ENCODE results near the gene CLBA1.
"Not testable (repeated sequence)": the region's sequence is repeated elsewhere in the genome, so short reads cannot be mapped to it uniquely, and the experiment has no call there.

Gene CLBA1

DNA sequence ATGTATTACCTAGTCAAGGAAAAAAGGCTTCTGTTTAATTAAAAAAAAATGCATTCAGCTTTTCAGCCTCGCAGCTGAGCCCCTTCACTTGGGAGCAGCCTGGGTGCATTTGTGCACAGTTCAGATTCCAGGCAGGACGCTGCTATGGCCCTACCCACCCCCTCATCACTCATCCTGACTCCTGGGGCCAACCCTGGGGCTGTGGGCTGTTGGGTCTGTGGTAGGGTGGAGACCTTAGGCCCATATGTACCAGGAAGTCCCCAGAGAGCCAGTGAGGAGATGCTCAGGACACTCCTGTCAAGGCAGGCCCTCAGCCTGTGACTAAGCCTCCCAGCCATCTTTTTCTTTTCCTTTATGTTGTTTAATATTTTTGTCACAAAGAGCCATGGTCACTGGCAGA, 44.6 kb downstream of the CLBA1 start:
- no peak for TF ChIP-seq EZH2 (optimal IDR thresholded peaks at IDR 0.05; ENCODE audit: low read depth, low read length)
- TF ChIP-seq, protein P1, sequence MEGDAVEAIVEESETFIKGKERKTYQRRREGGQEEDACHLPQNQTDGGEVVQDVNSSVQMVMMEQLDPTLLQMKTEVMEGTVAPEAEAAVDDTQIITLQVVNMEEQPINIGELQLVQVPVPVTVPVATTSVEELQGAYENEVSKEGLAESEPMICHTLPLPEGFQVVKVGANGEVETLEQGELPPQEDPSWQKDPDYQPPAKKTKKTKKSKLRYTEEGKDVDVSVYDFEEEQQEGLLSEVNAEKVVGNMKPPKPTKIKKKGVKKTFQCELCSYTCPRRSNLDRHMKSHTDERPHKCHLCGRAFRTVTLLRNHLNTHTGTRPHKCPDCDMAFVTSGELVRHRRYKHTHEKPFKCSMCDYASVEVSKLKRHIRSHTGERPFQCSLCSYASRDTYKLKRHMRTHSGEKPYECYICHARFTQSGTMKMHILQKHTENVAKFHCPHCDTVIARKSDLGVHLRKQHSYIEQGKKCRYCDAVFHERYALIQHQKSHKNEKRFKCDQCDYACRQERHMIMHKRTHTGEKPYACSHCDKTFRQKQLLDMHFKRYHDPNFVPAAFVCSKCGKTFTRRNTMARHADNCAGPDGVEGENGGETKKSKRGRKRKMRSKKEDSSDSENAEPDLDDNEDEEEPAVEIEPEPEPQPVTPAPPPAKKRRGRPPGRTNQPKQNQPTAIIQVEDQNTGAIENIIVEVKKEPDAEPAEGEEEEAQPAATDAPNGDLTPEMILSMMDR (IDR thresholded peaks at IDR 0.05; ENCODE audit: low read length) = no peak
- no peak for DNase-seq
- Histone ChIP-seq H2AFZ (ENCODE audit: low read length) (no peak overlapping the region), H3K9me3 (replicated peaks; ENCODE audit: insufficient read depth, low read length) (no peaks in the 10 kb centered on the region), H3K79me2 (ENCODE audit: low read length) (no peaks in the 10 kb centered on the region), H3K9ac (ENCODE audit: low read length) (no peak overlapping the region), H3K4me2 (ENCODE audit: low read depth, low read length) (no peak overlapping the region), H3K9me2 (replicated peaks; ENCODE audit: insufficient read depth, low read length) (no peaks in the 10 kb centered on the region), H3K4me3 (ENCODE audit: low read length) (no peak overlapping the region), H3K36me3 (replicated peaks; ENCODE audit: insufficient read depth, low read length) (no peaks in the 10 kb centered on the region), H3K27ac (ENCODE audit: low read length) (no peak overlapping the region), H3K4me1 (ENCODE audit: low read length) (0 out of 2 replicates have a peak, but pooled peaks cover 5% of the 10 kb centered on the region), H3F3A (ENCODE audit: insufficient read depth, low read length) (no peaks in the 10 kb centered on the region), H3K27me3 (replicated peaks; ENCODE audit: insufficient read depth, low read length) (no peaks in the 10 kb centered on the region; the same call in 1 of the 2 replicates), H4K20me1 (ENCODE audit: insufficient read depth, low read length) (no peaks in the 10 kb centered on the region)

- Histone ChIP-seq H4K20me1 (ENCODE audit: insufficient read depth, low read length) (no peaks in the 10 kb centered on the region), H3K9me3 (replicated peaks; ENCODE audit: insufficient read depth, low read length) (no peaks in the 10 kb centered on the region), H3F3A (ENCODE audit: insufficient read depth, low read length) (no peaks in the 10 kb centered on the region), H3K27me3 (replicated peaks; ENCODE audit: insufficient read depth, low read length) (no peaks in the 10 kb centered on the region; the same call in 1 of the 2 replicates), H3K4me1 (ENCODE audit: low read length) (0 out of 2 replicates have a peak, but pooled peaks cover 5% of the 10 kb centered on the region), H3K4me2 (ENCODE audit: low read depth, low read length) (no peak overlapping the region), H3K36me3 (replicated peaks; ENCODE audit: insufficient read depth, low read length) (no peaks in the 10 kb centered on the region), H3K4me3 (ENCODE audit: low read length) (no peak overlapping the region), H3K79me2 (ENCODE audit: low read length) (no peaks in the 10 kb centered on the region), H3K9me2 (replicated peaks; ENCODE audit: insufficient read depth, low read length) (no peaks in the 10 kb centered on the region), H3K27ac (ENCODE audit: low read length) (no peak overlapping the region), H2AFZ (ENCODE audit: low read length) (no peak overlapping the region), H3K9ac (ENCODE audit: low read length) (no peak overlapping the region)
- DNase-seq = no peak
- TF ChIP-seq EZH2phosphoT487 (IDR thresholded peaks at IDR 0.05; ENCODE audit: low read length) (no peak), EZH2 (optimal IDR thresholded peaks at IDR 0.05; ENCODE audit: low read depth, low read length) (no peak)
- TF ChIP-seq, protein P1 (IDR thresholded peaks at IDR 0.05; ENCODE audit: low read length) = no peak
These were observed 45.3 kb downstream of the CLBA1 start for GRCh38 chr14:105030836-105031396.

GRCh38 chr14:105032451-105032901, 46.9 kb downstream of the CLBA1 start:
- not testable (repeated sequence) for H3K9ac ChIP-seq (ENCODE audit: low read length); H3K9me3 ChIP-seq (replicated peaks; ENCODE audit: insufficient read depth, low read length); H3K36me3 ChIP-seq (replicated peaks; ENCODE audit: insufficient read depth, low read length); H3K9me2 ChIP-seq (replicated peaks; ENCODE audit: insufficient read depth, low read length); H3F3A ChIP-seq (ENCODE audit: insufficient read depth, low read length); H3K4me3 ChIP-seq (ENCODE audit: low read length); H2AFZ ChIP-seq (ENCODE audit: low read length); H4K20me1 ChIP-seq (ENCODE audit: insufficient read depth, low read length); H3K79me2 ChIP-seq (ENCODE audit: low read length); H3K27me3 ChIP-seq (replicated peaks; ENCODE audit: insufficient read depth, low read length); H3K4me2 ChIP-seq (ENCODE audit: low read depth, low read length); DNase-seq; H3K4me1 ChIP-seq (ENCODE audit: low read length); H3K27ac ChIP-seq (ENCODE audit: low read length)

DNA sequence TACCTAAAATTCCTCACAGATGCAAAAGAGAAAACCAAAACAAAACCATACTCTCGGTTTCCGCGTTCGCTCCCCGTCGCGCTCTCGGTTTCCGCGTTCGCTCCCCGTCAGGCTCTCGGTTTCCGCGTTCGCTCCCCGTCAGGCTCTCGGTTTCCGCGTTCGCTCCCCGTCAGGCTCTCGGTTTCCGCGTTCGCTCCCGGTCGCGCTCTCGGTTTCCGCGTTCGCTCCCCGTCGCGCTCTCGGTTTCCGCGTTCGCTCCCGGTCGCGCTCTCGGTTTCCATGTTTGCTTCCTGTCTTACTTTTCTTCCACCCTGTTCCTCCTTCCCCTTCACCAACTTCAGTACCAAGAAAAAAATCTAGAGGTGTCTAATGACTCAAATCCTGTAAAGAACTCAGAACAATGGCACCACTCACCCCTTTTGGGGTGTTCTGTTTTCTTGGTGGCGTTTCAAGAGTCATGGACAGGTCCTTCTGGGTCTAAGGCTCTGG, 47.9 kb downstream of the CLBA1 start:
- not testable (repeated sequence) for H2AFZ ChIP-seq (ENCODE audit: low read length); H3K4me2 ChIP-seq (ENCODE audit: low read depth, low read length); H3K9me2 ChIP-seq (replicated peaks; ENCODE audit: insufficient read depth, low read length); H3K9me3 ChIP-seq (replicated peaks; ENCODE audit: insufficient read depth, low read length); H3K36me3 ChIP-seq (replicated peaks; ENCODE audit: insufficient read depth, low read length); H3K27ac ChIP-seq (ENCODE audit: low read length); H3K4me1 ChIP-seq (ENCODE audit: low read length); H3K4me3 ChIP-seq (ENCODE audit: low read length); H4K20me1 ChIP-seq (ENCODE audit: insufficient read depth, low read length); DNase-seq; H3K9ac ChIP-seq (ENCODE audit: low read length); H3K79me2 ChIP-seq (ENCODE audit: low read length); H3K27me3 ChIP-seq (replicated peaks; ENCODE audit: insufficient read depth, low read length); H3F3A ChIP-seq (ENCODE audit: insufficient read depth, low read length)

Measured in MM.1S (cell line).